K562 (cell line): ENCODE measurements around the gene MCC.

Source experiments
- CBX1 ChIP-seq: sonication (generic); IDR thresholded peaks from 2 replicates; pipeline ENCODE4 v1.6.1; 2016; ENCODE audit warnings: antibody characterized with exemption, low read depth, mild to moderate bottlenecking
- POLR2AphosphoS5 ChIP-seq: IDR thresholded peaks from 2 replicates; pipeline ENCODE4 v1.6.1; 2011; ENCODE audit warnings: mild to moderate bottlenecking, low read depth, low read length, moderate library complexity; ENCODE audit not compliant: control insufficient read depth, insufficient read depth
- SIN3B ChIP-seq: fragments of 450-650 bp; IDR thresholded peaks from 2 replicates; pipeline ENCODE4 v1.6.1; 2017; ENCODE audit warnings: low read depth, mild to moderate bottlenecking, moderate library complexity

GRCh38 chr5:113083481-113083880, 404.8 kb downstream of the MCC start:
- no peak for TF ChIP-seq SIN3B
- no peak for TF ChIP-seq CBX1
- TF ChIP-seq POLR2AphosphoS5: no peak
